ENCODE measurements around the gene PAPPA. TPM values are rescaled to one million over a fixed set of nuclear protein-coding genes. Genes with fewer than 3 reads are reported as not detected.

Gene PAPPA, protein sequence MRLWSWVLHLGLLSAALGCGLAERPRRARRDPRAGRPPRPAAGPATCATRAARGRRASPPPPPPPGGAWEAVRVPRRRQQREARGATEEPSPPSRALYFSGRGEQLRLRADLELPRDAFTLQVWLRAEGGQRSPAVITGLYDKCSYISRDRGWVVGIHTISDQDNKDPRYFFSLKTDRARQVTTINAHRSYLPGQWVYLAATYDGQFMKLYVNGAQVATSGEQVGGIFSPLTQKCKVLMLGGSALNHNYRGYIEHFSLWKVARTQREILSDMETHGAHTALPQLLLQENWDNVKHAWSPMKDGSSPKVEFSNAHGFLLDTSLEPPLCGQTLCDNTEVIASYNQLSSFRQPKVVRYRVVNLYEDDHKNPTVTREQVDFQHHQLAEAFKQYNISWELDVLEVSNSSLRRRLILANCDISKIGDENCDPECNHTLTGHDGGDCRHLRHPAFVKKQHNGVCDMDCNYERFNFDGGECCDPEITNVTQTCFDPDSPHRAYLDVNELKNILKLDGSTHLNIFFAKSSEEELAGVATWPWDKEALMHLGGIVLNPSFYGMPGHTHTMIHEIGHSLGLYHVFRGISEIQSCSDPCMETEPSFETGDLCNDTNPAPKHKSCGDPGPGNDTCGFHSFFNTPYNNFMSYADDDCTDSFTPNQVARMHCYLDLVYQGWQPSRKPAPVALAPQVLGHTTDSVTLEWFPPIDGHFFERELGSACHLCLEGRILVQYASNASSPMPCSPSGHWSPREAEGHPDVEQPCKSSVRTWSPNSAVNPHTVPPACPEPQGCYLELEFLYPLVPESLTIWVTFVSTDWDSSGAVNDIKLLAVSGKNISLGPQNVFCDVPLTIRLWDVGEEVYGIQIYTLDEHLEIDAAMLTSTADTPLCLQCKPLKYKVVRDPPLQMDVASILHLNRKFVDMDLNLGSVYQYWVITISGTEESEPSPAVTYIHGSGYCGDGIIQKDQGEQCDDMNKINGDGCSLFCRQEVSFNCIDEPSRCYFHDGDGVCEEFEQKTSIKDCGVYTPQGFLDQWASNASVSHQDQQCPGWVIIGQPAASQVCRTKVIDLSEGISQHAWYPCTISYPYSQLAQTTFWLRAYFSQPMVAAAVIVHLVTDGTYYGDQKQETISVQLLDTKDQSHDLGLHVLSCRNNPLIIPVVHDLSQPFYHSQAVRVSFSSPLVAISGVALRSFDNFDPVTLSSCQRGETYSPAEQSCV (N-terminal part only)
- total RNA-seq (2014; rRNA removed; shearing (Covaris generic)): 0.15 and 0.20 TPM in 2 replicates

DNA sequence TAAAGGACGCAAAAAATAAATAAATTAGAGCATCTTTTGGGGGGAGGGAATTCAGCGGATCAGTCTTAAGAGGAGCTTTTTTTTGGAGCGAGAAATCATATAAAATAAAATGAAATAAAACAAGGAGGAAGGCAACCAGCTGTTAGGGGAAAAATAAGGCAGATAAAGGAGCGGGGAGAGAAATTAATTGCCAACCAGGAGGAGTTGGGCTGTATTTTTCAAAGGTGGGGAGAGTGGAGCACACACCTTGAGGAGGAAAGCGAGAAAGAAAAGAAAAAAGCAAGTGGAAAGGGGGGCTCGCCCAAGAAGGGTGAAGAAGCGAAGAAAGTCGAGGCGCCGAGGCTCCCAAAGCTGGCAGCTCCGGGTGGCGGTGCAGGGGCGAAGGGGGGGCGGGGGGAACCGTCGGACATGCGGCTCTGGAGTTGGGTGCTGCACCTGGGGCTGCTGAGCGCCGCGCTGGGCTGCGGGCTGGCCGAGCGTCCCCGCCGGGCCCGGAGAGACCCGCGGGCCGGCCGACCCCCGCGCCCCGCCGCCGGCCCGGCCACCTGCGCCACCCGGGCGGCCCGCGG is at the start of gene PAPPA:
Gene PAPPA (plus strand): TSS at position 27 of the 569 bp plus-strand sequence. CDS start 382 bp downstream, at position 409.
- DNase-seq (ENCODE audit: low read depth): no peak

DNA sequence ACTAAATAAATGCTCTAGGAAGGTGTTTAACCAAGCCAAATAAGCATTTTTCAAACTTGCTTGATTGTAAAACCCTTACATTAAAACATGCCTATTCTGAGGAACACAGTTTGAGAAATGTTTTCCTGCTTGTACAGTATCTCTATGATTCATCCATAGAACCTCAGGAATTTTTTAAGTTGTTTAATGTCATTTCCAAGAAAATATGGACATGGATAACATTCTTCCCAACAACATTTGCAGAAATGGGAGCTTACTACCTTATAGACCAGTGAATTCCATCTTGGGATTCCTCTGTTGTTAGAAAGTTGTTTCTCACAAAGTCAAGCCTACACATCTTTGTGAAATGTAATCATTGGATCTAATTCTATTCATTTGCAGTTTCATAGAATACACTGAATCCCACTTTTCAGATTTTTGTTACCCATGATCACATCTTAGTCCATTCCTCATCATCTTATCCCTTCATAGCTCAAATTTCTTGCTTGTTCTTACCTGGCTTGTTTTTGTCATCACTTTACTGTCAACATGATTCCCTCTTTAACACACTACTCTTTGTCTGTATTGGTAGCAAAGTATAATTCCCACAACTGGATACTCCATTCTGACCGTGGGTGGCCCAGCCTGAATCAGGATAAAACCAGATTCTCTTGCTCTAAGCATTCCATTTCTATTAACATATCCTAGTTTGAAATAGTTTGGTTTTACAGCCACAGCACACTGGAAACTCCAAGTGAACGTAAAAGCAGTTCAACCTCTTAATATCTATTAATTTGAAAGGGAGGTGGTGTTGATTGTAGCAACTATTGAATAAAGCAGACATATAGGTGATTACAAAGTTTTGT is 49.4 kb upstream of the PAPPA start:
- DNase-seq (ENCODE audit: low read depth): no peak

DNA sequence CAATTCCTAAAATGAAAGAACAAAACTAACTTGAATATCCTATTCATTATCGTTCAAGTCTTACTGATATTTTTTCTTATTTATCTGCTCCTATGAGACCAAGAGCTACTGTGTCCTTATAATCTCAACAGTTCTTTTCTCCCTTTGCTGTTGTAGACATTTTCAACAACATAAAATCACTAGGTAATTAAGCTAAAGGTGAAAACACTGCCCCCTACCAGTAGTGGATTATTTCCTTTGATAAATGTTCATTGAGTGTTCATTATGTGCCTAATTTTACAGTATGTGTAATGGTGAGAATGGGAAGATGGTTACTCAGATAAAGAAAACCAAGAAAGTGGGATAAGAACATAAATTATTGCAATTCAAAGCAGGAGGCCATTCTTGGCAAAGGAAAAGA is 41.4 kb upstream of the PAPPA start:
- DNase-seq (ENCODE audit: low read depth): peak; percentile 36

DNA sequence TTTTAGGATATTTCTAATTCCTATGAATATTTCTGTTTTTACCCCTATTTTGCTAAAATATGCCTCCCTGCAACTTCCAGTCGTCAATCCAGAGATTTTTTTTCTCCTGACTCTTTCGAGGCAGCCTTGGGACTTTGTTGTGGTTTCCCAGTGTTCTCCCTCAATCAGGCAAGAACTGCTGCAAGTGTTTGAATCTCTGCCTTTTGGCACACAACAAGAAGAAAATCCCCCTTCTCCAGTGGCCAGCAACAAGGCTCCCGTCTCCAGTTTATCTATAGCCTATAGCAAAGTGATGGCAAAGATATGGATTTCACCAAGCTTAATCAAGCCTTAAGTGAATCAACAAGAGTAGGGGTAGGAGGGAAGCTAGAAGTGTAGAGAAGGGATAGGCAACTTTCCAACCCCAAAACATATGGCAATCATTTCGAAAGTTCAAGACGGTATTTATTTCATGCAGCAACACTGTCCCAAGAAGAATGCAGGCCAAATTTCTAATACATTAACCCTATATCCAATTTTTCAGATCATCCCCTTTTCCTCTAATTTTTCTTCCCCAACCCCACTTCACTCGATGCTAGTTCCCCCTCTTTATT is 37.7 kb upstream of the PAPPA start:
- DNase-seq (ENCODE audit: low read depth): peak; percentile 29

DNA sequence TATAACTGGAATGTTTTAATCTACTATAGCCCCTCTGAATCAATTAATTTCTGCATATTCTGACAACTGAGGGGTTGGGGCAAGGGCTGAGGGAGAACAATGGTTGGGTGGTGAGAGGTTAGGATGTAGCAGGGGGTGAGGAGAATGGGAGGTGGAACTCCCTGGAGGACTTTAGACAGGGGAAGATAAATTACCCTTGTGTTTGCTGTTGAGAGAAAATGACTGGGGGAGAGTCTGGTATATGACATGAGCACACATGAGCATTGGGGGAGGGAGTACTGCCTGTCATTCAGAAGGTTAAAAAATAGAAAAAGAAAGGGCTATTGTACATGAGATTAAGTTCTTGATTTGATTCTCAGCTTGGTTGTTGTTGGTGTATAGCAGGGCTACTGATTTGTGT is 37.2 kb upstream of the PAPPA start:
- no peak for DNase-seq (ENCODE audit: low read depth)

DNA sequence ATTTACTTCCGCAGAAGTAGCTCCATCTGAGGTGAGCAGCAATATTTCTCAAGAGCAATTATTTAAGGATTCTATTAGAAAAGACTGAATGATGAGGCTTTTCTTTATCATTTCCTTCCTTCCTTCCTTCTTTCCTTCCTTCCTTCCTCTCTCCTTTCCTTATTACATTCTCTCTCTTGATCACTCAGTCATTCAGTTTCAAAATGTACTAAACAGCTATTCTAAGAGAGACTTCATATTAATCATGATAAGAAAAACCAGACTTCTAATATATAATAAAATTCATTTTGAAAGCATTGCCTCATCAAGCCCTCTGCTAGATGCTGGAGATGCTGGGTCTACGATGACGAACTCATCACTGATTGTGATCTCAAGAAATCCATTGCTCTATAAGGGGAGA is 30.4 kb upstream of the PAPPA start:
- DNase-seq (ENCODE audit: low read depth): no peak

DNA sequence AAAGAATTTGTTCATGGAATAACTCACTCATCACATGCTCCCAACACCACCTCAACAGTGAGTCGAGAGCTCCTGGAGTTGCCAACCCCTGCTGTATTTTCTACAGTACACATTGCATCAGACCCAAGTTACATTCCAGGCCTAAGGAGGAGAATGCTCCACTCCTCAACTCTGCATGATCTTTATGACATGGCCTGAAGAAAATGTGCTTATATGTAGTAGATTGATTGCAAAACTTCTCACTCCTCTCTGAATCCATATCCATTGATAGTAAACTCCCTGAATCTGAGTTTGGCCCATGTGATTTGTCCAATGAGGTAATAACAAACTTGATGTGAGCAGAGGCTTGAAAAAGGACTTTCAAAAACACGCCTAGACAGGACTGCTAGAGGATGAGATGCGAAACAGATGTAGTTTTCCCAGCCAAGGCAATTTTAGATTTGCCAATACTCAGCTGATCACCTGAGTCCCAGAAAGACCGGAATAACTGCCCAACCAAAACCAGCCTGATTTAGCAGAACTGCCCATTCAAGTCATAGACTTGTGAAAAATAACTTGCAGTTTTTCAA is 29.0 kb upstream of the PAPPA start:
- DNase-seq (ENCODE audit: low read depth): no peak

DNA sequence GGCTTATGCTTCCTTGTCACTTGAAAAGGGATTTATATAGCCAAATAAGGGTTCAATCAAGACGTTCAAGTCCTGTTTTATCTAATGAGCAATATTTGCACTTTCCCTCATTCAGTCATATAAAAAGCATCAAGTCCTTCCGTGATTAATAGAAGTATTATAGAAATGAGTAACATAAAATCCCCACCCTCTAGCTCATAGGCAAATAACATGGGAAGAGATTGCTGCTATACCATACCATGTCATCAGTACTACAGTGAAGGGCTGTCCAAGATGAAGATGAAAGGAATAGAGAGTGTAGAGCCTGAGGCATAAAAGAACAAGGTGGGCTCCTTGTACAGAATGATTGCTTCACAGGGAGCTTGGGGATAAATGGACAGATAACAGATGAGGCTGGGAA is 20.4 kb upstream of the PAPPA start:
- no peak for DNase-seq (ENCODE audit: low read depth)

DNA sequence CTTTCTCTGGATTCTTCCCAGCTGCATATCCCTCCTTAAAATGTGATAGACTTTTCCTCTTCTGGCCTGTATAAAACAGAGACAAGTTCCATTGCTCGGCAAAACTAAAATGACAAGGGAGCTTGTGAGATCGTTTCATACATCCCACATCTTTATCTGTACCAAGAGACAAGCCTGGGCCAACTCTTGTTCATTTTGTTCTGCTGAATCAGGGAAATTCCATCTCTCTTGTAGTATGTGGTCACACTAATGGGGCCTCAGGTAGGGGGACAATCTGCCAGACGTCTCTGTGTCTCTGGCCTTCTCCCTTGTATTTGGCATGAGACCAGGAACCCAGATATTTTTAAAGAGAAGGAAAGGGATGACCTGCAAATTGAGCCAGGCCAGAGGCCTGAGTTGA is 18.6 kb upstream of the PAPPA start:
- DNase-seq (ENCODE audit: low read depth): no peak

DNA sequence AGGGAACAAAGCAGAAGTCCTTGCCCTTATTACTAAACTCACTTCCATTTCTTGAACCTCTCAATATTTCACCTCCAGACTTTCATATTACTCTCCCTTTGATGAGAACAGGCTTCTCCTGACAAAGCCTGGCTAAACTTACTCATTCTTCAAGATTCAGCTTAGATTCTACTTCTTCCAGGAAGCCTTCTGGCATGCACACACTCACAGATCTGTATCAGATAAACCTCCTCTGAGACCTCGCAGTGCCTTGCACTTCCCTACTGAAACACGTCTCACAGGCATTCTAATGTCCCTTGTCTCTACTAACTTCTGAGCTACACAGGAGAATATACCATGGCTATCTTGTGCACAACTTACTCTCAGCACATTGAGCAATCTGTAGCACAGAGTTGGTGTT is 16.6 kb upstream of the PAPPA start:
- DNase-seq (ENCODE audit: low read depth): no peak

DNA sequence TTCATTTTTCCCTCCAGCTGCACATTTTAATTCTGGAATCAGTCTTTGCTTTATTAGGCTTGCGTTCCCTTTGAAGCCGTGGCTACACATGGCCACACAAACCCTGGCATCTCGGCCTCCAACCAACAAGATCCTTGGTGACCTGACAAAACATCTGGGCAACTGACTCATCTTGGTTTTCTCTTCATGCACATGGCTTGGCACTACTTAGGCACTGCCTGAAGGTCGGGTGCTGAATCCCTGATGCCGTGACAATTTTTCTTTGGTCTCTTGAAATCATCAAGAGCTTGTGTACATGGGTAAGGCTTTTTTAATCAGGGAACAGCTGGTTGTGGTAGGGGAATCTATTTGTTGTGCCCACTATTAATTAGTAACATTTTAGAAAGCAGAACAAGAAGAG is 16.0 kb upstream of the PAPPA start:
- no peak for DNase-seq (ENCODE audit: low read depth)

DNA sequence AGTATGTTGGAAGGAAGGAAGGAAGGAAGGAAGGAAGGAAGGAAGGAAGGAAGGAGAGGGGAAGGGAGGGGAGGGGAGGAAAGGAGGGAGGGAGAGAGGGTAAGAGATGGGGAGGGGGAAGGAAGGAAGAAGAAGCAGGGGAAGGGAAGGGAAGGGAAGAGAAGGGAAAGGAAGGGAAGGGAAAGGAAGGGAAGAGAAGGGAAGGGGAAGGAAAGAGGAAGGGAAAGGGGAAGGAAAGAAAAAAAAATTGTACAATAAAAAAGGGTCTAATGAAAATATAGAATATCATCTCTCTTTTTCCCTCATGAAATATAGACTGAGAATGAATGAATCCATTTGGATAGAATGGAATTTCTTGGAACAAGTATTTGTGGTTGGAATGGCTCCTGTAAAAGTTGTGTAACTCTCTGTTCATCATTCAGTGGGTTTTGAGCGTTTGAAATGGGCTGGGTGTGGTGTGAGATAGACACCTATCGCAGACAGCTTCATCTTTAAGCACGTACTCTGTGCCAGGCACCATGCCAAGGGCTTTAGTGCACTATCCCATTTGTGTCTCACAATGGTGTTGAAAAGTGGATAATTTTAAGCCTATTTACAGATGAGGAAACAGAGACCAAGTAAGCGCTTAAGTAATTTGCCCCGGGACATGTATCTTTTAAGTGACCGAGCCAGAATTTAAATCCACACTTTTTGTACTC is 11.6 kb upstream of the PAPPA start:
- peak; percentile 28 for DNase-seq (ENCODE audit: low read depth)

DNA sequence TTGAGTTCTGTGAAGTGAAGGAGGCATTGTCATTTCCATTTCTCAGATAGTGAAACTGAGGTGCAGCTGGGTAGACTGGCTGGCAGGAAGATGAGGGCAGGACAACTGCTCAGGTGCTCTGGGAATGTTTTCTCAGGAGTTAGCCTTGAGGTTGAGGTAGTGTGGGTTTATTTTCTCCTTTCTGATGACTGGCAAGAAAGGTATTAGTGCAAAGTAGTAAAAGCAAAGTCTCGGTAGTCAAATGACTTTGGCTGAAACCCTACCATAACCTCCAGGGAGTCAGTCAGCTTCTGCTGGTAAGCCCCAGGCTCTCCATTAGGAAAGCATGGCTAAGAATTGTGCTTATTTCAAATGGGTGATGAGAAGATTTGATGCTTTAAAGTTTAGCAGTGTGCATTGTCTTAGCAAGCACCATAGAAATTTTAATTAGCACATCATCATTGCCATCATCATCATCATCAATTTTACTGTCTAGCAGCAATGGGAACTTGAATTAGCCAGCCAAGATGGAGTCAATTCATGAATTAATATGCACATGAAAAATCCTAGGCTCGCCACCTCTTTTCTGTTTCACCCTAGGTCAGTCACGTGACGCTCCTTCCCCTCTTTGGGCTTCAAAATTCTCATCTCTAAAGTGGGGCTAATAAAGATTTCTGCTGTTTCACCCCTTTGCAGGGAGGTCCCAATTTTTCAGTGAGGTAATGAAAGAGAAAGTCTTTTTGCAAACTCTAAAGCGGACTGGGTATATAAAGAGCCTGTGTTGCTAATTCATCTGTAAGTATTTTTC is 10.7 kb upstream of the PAPPA start:
- DNase-seq (ENCODE audit: low read depth): no peak

DNA sequence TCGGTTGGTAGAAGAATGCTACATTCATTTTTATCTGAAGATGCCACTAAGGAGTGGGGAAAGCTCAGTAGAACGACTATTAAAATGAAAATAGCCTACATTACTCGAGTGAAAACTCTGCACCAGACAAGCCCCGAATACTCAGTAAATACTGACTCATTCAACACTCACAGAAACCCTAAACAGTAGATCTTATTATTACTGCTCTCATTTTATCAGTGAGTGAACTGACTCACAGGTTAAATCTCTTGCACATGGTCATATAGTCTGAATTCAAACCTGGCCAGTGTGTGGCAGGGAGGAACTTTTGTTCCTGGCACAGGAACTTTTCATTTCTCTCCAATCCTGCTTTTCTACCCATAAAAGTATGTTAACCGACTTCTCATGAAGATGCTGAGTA is 9.6 kb upstream of the PAPPA start:
- DNase-seq (ENCODE audit: low read depth): peak; percentile 56

DNA sequence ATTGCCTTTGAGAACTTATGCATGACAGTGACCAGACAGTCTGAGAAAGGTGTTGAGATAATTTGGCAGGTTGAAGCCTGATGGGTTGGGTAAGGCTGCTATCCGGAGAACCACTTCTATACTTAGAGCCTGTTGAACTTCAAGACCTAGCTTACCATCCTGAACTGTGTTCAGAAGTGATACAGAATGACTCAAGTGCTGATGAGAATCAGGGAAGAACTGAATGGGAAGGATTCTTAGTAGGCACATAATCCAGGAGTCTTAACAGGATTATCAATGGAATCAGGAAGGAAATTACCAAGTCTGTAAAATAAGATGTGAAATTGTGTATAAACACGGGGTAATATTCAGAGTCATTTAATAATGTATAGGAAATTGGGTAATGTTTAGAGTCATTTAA is 9.0 kb upstream of the PAPPA start:
- no peak for DNase-seq (ENCODE audit: low read depth)

DNA sequence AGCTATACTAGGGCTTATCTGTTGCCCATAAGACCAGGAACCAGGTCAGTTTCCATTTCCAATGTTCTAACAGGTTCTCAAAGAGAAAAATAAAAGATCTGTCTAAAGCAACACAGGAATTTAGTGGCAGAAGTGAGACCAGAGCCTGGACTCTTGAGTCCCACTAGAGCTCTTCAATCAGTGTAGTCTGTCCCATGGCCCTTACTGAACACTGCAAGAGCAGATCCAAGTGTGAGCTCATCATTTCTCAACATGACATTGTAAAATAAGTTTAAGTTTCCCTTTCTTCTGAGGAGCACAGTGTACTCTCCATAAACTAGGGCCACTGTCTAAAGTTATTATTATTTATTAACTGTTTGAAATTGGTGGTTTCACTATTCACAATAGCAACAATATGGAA is 8.6 kb upstream of the PAPPA start:
- no peak for DNase-seq (ENCODE audit: low read depth)

DNA sequence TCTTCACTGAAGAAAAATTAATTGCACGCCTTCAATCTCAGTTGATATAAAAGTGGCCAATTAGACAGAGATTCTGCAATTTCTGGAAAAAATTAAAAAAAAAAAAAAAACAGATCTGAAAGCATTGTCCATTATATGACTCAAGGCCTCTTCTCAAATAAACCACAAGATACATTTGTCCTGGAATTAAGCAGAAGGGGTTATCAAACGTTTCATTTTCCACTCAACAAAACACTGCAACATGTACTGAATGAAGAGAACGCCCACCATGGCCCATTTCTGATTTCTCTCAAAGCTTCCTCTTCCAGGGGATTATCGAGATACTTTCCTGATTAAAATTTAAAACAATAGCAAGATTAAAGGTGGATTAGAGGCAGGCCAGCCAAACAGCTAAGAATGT is 5.8 kb upstream of the PAPPA start:
- no peak for DNase-seq (ENCODE audit: low read depth)

DNA sequence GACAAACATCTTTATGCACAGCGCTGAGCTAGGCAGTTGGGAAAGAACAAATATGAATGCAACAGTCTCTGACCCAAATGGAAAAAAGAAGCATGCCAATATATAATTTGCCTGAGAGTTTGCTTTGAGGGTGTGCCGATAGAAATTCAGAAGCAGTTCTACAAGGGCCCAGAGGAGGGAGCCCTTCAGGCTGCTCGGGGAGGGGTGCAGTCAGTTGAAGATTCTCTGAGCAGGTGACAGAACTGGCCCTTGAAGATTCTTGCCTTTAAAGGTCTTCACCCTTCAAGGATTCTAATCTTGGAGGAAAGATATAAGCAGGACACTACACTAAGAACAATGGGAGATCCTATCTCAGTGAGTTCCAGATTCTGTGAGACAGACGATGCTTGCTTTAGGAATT is 3.7 kb upstream of the PAPPA start:
- DNase-seq (ENCODE audit: low read depth): peak; percentile 30

DNA sequence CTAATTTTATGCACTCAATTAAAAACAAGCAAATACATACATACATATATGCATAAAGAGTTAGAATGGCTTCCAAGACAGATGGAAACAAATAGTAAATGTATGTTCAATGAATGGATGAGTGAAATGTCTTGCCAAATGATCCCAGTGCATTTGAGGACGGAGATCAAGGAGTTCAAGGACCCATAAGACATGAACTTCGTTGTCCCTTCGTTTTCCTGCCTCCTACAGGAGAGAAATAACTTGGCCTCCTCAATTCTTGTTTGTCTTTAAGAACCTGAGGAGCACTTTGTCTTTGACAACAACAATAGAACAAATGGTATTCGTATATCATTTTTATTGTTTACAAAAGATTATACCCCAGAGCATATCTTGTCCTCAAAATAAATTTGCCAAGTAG is 2.4 kb upstream of the PAPPA start:
- DNase-seq (ENCODE audit: low read depth): no peak

All from M059J (cell line).